T-helper 1 cell treated with Interleukin-12 subunit alpha and Interleukin-12 subunit beta and Interleukin-4 antibody, amounts not matched to agents 30 μg/mL and 1 μg/mL, for 36 hours (primary cell): Measurements from ENCODE around the gene SERPINE2.

Source experiments
- H3K27ac Mint-ChIP-seq: one replicate; pipeline ENCODE4 v1.8.0; 2021; ENCODE audit warnings: mild to moderate bottlenecking, mixed read lengths
- H3K27me3 Mint-ChIP-seq: one replicate; pipeline ENCODE4 v1.8.0; 2021; ENCODE audit warnings: low read depth, mixed read lengths
- H3K36me3 Mint-ChIP-seq: one replicate; pipeline ENCODE4 v1.8.0; 2021; ENCODE audit warnings: low read depth, mixed read lengths
- H3K4me1 Mint-ChIP-seq: one replicate; pipeline ENCODE4 v1.8.0; 2021; ENCODE audit warnings: low read depth, mixed read lengths
- H3K4me3 Mint-ChIP-seq: one replicate; pipeline ENCODE4 v1.8.0; 2021; ENCODE audit warnings: mild to moderate bottlenecking, moderate library complexity, mixed read lengths
- H3K9me3 Mint-ChIP-seq: one replicate; pipeline ENCODE4 v1.8.0; 2021; ENCODE audit warnings: mixed read lengths

SERPINE2 gene

DNA sequence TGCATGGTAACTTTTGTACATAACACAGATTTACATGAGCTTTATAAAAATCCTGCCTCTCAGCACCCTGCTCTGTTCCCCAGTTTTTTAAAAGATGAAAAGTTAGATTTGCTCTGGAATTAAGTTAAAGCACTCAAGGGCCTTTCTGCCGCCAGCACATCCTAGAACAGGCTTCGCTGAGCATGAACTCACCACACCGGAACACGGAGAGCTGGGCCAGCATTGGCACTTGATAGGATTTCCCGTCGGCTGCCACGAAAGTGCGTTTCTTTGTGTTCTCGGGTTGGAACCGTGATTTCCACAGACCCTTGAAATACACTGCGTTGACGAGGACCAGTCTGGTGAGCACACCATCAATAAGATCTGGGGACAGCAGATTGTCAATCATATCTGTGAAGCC is 47.5 kb downstream of the SERPINE2 start:
- peaks cover 5% of the 10 kb centered on the region for H3K36me3 Mint-ChIP-seq
- H3K27ac Mint-ChIP-seq, result no peak overlapping the region
- H3K9me3 Mint-ChIP-seq, result no peaks in the 10 kb centered on the region
- H3K27me3 Mint-ChIP-seq, result no peaks in the 10 kb centered on the region
- H3K4me3 Mint-ChIP-seq, result no peak overlapping the region
- H3K4me1 Mint-ChIP-seq, result peaks cover 6% of the 10 kb centered on the region

DNA sequence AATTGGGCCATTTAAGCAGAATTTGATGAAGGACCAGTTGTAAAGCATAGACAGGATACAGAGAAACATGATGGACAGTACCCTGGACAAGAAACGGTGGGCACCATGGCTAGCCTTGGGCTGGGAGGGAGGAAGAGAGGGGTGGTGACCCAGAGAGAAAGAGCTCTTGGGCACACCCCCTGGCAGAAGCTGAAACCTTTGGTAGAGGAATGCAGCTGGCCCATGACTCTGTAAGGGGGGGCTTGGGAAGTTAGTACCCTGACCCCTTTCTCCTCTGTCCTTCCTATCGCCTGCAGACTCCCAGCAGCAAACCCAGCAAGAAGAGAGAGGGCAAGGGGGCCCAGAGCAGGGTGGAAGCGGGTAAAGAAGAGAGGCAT is 49.2 kb downstream of the SERPINE2 start:
- Mint-ChIP-seq H3K4me3 (no peak overlapping the region), H3K4me1 (peaks cover 6% of the 10 kb centered on the region), H3K27ac (no peak overlapping the region), H3K27me3 (no peaks in the 10 kb centered on the region), H3K9me3 (no peaks in the 10 kb centered on the region), H3K36me3 (peaks cover 4% of the 10 kb centered on the region)

DNA sequence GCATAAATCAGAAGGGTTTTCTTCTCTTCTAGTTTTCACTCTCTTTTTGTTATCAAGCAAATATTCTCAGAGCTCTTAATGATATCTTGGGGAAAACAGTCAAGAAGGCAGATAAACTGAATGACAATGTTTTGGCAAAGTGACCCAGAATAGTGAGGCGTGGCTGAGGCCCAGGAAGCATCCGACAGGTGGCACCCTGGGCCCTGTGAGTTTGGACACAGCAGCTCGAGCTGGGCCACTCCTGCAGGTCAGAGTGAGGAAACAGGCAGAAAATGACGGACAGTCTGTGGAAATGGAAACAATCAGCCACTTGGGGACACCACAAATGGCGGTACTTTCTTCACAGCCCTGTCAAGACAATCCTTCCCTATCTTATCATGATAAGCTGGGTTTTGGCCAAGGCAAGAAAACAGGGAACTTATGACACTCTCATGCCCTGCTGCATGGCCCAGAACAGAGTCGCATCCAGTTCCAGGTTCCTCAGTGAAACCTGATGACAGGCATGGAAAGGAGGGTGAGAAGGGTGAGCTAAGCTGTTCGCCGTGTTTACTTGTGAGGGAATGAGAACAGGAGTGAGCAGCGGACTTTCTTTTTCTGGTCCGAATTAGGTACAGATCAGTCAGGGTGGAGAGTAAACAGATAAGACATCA is 49.8 kb downstream of the SERPINE2 start:
- H3K27me3 Mint-ChIP-seq, result no peaks in the 10 kb centered on the region
- peaks cover 2% of the 10 kb centered on the region for H3K36me3 Mint-ChIP-seq
- no peak overlapping the region for H3K4me3 Mint-ChIP-seq
- H3K9me3 Mint-ChIP-seq, result no peaks in the 10 kb centered on the region
- H3K4me1 Mint-ChIP-seq, result peaks cover 4% of the 10 kb centered on the region
- H3K27ac Mint-ChIP-seq, result no peak overlapping the region

DNA sequence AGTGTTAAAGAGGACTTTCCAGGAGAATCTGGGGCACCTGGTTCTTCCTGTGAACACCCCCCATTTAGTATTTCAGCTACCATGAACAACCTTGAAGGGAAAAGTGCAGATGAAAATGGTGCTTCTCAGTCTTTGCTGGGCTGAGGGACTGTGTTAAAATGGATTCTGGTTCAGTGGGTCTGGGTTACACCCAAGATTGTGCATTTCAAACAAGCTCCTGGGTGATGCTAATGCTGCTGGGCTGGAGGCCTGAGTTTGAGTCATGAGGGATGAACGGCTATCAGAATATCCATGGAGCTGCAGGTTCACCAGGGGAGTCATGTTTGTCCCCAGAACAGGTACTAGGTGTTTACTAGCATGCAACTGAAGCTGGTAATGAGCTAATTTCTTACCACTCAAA is 57.8 kb downstream of the SERPINE2 start:
- H3K9me3 Mint-ChIP-seq, result no peaks in the 10 kb centered on the region
- H3K27me3 Mint-ChIP-seq, result no peaks in the 10 kb centered on the region

DNA sequence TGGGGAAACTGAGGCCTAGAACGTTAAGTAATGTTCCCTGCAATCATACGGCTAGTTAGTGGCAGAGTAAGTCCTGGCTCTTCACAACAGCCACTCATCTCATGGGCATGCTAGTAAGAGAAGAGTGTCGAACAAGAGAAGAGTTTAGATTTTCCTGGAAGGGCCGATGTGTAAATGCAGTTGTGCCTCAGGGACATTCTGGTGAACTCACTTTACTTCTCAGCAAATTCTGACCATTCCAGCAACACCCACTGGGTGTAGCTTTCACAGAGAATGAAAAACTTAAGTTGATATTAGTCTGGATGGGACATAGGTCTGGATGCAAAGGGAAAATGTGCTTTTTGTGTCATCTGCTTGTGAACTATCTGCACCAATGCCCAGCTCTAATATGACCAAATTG is 58.3 kb downstream of the SERPINE2 start:
- Mint-ChIP-seq H3K27me3 (no peaks in the 10 kb centered on the region), H3K27ac (no peak overlapping the region), H3K9me3 (no peaks in the 10 kb centered on the region), H3K4me1 (peaks cover 3% of the 10 kb centered on the region), H3K4me3 (no peak overlapping the region), H3K36me3 (peaks cover 6% of the 10 kb centered on the region)

More for the DNA sequence above, 57.8 kb downstream of the SERPINE2 start:
- Mint-ChIP-seq H3K4me3 (no peak overlapping the region), H3K4me1 (peaks cover 3% of the 10 kb centered on the region), H3K36me3 (peaks cover 7% of the 10 kb centered on the region), H3K27ac (no peak overlapping the region)

DNA sequence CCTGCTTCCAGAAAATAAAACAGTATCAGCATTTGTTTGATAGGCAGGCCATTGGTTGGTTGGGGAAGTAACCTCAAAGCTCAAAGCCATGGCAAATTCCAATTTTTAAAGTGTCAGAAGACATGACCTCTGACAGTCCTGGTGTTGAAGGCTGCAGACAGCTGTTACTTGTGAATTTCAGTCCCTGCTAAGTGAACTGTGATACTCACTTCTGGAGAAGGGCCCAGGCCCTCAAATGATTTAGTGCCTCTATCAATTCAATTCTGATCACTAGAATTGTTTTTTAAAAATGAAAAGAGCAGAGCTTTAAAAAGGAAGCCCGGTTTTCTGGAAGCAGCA is 58.7 kb downstream of the SERPINE2 start:
- Mint-ChIP-seq H3K27ac (no peak overlapping the region), H3K36me3 (peaks cover 6% of the 10 kb centered on the region), H3K9me3 (no peaks in the 10 kb centered on the region), H3K27me3 (no peaks in the 10 kb centered on the region), H3K4me3 (no peak overlapping the region), H3K4me1 (peaks cover 3% of the 10 kb centered on the region)

DNA sequence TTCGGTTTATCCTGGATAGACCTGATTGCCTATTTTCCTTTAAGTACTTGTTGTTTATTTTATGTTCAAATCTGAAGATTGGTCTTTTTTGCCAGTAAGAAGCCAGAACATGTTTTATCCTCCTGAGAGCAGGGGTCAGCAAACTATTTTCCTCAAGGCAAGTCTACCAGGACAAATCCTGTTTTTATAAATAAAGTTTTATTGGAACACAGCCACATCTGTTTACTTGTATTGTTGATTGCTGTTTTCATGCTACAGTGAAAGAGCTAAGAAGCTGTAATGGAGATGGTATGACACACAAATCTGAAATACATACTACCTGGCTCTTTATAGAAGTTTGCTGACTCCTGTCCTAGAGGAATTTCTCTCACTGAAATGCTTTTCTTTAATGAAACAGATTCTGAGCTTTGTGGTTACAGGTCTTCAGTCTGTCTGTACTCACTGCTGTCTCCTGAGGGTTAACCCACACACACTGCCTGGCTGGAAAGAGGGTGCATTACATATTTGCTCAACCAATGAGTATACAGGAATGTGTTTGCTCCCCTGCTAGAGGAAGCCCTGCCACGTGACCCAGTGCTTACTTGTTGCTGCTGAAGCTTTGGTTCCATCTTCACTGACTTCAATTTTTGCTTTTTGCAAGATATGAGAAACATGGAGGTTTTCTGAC is 59.2 kb downstream of the SERPINE2 start:
- H3K9me3 Mint-ChIP-seq, result no peaks in the 10 kb centered on the region
- H3K36me3 Mint-ChIP-seq, result peaks cover 6% of the 10 kb centered on the region
- no peak overlapping the region for H3K27ac Mint-ChIP-seq

DNA sequence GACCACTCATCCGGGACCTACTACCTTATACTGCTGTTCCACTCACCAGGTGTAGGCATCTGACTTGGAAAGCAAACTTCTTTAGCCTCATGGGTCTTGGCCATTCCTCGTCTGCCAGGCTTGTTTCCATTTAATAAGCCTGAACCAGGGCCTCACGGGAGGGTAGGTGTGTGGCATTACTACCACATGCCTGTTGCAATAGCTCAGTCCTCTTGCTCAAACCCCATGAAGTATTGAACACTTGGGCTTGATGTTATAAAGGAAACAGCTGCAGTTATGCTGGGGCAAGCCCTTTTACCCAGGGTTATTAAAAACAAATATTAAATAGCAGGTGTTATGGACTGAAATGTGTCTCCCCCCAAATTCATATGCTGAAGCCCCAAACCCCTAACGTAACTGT is 60.6 kb downstream of the SERPINE2 start:
- H3K9me3 Mint-ChIP-seq, result no peaks in the 10 kb centered on the region
- no peak overlapping the region for H3K27ac Mint-ChIP-seq
- H3K27me3 Mint-ChIP-seq, result no peaks in the 10 kb centered on the region
- no peak overlapping the region for H3K4me3 Mint-ChIP-seq
- peaks cover 2% of the 10 kb centered on the region for H3K36me3 Mint-ChIP-seq
- no peaks in the 10 kb centered on the region for H3K4me1 Mint-ChIP-seq

More for the DNA sequence above, 59.2 kb downstream of the SERPINE2 start:
- Mint-ChIP-seq H3K4me1 (peaks cover 3% of the 10 kb centered on the region), H3K4me3 (no peak overlapping the region), H3K27me3 (no peaks in the 10 kb centered on the region)

DNA sequence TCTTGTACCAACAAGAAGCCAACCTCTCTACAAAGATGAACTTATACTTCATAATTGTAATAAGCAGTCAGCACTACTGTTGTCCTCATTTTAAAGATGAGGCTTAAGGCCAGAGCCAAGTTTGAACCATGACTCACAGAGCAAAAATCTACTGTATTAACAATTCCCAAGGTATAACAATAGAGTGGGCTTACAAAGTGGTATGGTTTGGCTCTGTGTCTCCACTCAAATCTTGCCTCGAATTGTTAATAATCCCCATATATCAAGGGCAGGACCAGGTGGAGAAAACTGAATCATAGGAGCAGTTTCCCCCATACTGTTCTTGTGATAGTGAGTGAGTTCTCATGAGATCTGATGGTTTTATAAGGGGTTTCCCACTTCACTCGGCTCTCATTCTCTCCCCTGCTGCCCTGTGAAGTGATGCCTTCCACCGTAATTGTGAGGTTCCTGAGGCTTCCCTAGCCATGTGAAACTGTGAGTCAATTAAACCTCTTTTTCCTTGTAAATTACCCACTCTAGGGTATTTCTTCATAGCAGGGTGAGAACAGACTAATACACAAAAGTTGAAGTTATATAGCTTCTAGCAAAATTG is 62.4 kb downstream of the SERPINE2 start:
- H3K4me1 Mint-ChIP-seq, result no peaks in the 10 kb centered on the region
- no peaks in the 10 kb centered on the region for H3K27me3 Mint-ChIP-seq
- H3K36me3 Mint-ChIP-seq, result peaks cover 3% of the 10 kb centered on the region
- no peak overlapping the region for H3K4me3 Mint-ChIP-seq
- H3K27ac Mint-ChIP-seq, result no peak overlapping the region
- no peaks in the 10 kb centered on the region for H3K9me3 Mint-ChIP-seq

DNA sequence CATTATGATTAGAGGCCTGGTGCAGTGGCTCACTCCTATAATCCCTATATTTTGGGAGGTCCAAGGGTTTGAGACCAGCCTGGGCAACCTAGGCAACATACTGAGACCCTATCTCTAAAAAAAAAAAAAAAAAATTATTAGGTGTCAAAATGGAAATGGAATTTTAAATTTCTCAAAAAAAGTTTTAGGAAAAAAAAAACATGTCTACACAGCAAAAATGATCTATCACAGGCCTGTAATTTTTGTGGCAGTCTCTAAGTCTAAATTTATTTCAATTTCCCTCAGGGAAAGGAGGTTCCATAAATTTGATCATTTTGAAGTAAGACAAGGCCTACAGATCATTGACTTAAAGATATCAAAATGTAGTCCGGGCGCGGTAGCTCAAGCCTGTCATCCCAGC is 65.5 kb downstream of the SERPINE2 start:
- no peak overlapping the region for H3K4me3 Mint-ChIP-seq

DNA sequence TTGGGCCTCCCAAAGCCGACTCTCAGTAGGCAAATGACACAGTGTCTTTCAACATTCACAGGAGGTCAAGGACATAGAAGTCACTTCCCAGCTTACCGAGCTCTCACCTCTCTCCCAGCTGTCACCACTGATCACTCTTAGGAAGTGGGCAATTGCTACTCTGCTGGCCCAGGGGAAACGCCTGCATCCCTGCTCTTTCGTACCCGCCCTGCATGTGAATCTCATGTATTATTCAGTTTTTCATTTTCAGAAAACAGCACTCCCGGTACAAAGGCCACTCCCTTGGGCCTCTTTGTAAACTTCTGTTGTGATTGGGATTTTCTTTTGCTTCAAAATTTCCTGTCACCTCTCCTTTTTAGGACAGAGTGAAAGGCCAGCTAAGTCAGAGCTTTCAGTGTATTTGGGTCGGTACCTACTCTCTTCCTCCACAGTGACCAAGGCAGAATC is 66.4 kb downstream of the SERPINE2 start:
- H3K9me3 Mint-ChIP-seq, result no peaks in the 10 kb centered on the region
- no peak overlapping the region for H3K27ac Mint-ChIP-seq
- H3K36me3 Mint-ChIP-seq, result peaks cover 11% of the 10 kb centered on the region
- H3K4me3 Mint-ChIP-seq, result no peak overlapping the region
- peaks cover 3% of the 10 kb centered on the region for H3K4me1 Mint-ChIP-seq
- H3K27me3 Mint-ChIP-seq, result no peaks in the 10 kb centered on the region

More for the DNA sequence above, 65.5 kb downstream of the SERPINE2 start:
- H3K27me3 Mint-ChIP-seq, result no peaks in the 10 kb centered on the region
- no peak overlapping the region for H3K27ac Mint-ChIP-seq
- H3K36me3 Mint-ChIP-seq, result peaks cover 8% of the 10 kb centered on the region
- H3K9me3 Mint-ChIP-seq, result no peaks in the 10 kb centered on the region
- H3K4me1 Mint-ChIP-seq, result peaks cover 3% of the 10 kb centered on the region

DNA sequence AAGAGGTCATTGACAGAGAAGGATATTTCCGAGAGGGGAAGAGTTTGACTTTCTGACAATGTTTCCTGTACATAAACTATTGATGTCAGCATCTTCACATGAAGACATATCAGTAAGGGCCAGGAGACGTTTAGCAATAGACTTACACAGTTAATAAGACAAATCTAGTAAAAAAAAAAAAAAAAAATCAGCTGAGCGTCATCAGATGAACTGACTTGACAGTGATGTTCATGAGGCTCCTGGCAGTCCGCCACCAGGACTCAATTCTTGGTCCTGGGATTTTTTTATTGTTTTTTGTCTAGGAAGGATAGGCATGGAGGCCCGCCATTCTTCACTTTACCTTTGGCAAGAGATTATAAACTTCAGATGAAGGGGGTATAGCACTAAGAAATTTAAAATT is 67.4 kb downstream of the SERPINE2 start:
- H3K36me3 Mint-ChIP-seq, result peaks cover 13% of the 10 kb centered on the region
- no peaks in the 10 kb centered on the region for H3K9me3 Mint-ChIP-seq
- H3K4me1 Mint-ChIP-seq, result peaks cover 3% of the 10 kb centered on the region
- no peaks in the 10 kb centered on the region for H3K27me3 Mint-ChIP-seq
- no peak overlapping the region for H3K4me3 Mint-ChIP-seq
- H3K27ac Mint-ChIP-seq, result no peak overlapping the region

DNA sequence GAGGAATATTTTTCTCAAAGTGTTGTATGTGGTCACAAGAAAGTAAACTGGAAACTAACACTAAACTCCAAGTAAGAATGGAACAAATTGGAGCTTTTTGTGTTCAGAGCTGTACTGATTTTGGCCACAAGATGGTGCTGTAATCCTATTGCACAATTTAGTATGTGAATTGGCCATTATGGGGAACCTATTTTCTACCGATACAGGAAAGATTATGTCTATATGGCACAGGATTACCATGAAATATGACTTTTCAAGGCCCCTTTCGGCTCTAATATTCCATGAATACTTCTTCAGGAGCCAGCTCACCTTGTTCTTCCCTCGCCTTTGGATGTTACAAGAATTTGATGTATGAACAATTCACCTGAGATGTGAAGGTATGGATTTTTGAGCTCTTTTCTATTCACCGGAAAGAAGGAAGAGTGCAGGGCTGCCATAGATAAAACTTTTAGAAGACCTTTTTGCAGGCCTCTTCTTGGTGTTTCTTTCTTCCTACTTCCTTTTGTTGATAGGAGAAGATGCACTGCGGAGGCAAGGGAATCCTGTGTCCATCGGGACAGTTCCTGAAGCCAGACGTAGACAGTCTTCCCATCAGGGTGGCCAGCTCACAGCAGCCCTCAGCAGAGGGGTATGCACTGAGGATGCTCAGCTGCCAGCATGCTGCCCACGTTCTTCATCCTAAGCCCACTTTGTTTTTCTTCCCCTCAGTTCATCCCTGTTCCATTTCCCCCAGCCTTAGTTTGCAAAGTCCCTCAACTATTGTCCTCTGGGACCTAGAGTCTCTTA is 68.5 kb downstream of the SERPINE2 start:
- Mint-ChIP-seq H3K4me1 (peaks cover 7% of the 10 kb centered on the region), H3K27ac (no peak overlapping the region), H3K9me3 (no peaks in the 10 kb centered on the region), H3K27me3 (no peaks in the 10 kb centered on the region), H3K36me3 (peaks cover 19% of the 10 kb centered on the region), H3K4me3 (no peak overlapping the region)

DNA sequence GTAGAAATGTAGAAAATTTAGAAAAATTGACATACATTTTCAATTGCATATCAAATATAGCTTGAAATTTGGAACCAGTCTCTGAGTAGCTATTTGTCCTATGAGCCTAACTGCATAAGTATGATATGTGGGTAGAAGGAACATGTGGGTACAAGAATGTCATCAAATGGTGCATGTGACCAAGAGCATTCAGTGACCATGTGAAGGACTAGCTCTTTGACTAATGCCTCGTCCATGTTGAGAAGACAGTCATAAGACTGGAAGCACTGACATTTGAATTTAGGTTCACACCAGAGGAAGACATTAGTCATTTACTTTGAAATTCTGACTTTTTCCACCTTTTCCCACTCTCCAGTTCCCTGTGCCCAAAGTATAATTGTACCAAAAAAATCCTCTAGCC is 69.2 kb downstream of the SERPINE2 start:
- Mint-ChIP-seq H3K27me3 (no peaks in the 10 kb centered on the region), H3K9me3 (no peaks in the 10 kb centered on the region), H3K4me3 (no peak overlapping the region), H3K4me1 (peaks cover 8% of the 10 kb centered on the region), H3K27ac (no peak overlapping the region), H3K36me3 (peaks cover 19% of the 10 kb centered on the region)

DNA sequence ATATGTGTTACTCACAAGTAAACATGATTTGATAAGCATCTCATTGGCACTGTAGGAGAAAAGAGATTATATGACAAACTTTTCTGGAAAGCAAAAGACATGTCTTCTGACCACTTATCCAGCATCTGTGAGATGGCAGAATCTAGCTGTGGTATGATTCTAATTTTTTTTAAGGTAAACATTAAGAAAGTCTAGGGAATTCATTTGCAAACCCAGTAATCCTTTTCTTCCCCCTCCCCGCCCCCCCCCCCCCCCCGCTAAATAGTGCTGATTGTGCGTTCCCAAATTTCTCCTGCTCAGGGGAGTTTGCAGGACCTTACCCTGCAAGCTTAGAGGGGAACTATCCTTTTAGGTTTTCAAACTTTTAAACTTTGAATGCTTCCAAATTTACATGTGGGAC is 69.8 kb downstream of the SERPINE2 start:
- Mint-ChIP-seq H3K9me3 (no peaks in the 10 kb centered on the region), H3K4me1 (peaks cover 8% of the 10 kb centered on the region), H3K36me3 (peaks cover 19% of the 10 kb centered on the region), H3K27ac (no peak overlapping the region), H3K27me3 (no peaks in the 10 kb centered on the region), H3K4me3 (no peak overlapping the region)
